ENCODE data around the gene ANO8. TPM values are rescaled to one million over a fixed set of nuclear protein-coding genes. Genes with fewer than 3 reads are reported as not detected.

Gene ANO8
- total and polyA plus RNA-seq, 2 of the 13 experiments (the other 11 are each of a cell fraction or from before 2014, with no cell fraction given): 1.8 to 3.5 TPM

DNA sequence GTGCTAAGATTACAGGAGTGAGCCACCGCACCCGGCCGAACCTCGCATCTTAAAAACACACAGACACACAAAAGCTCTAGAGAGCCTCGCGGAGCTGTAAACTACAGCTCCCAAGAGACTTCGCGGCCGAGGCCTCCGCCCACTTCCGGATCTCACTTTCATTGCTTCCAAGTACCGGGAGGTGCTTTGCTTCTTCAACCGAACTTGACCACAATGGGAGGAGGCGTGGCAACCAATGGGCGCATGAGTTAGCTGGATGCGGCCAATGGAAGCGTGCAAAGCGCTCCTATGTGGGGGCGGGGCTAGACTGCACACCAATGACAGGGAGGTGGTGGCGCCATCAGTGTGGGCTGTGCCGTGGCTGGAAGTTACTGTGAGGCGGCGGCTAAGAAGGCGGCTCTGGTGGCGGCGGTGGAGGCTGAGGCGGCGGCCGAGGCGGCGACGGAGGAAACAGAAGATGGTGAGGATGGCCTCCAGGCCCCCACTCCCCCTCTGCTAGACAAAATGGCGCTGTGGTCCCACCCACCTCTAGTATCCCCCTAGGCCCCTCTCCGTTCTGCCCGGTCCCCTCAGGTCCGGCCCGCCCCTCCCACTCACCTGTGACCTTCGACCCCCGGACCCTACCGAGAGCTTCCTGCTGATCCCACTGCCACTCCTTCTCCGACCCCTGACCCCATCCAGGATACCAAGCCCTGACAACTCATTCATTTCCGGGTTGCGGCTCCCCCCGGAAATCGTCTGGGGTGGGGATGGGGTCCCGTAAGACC lies 25.3 kb downstream of the ANO8 start, which contains the start of gene DDA1:
DDA1 (plus strand) TSS at position 366 of the 767 bp plus-strand sequence; CDS start at position 458, 92 bp downstream.
- peaks cover 6 to 7% of the 10 kb centered on the region in 2 experiments; a peak in 4 of 5 replicates for H3K36me3 ChIP-seq (replicated peaks in 1 of 2; ENCODE audit: control insufficient read depth in 1 of 2, insufficient read depth in 2 of 2, low read length in 2 of 2)
- peak; percentile 100 for FAIRE-seq
- H3K4me3 ChIP-seq (replicated peaks in 1 of 3; ENCODE audit: insufficient read depth in 1 of 3, low read depth in 2 of 3, low read length in 3 of 3): peak within 1 kb of the TSS; percentile 75 to 87 (median 84)
- peaks cover 45% of the 10 kb centered on the region for H3K4me1 ChIP-seq (ENCODE audit: insufficient read depth, low read length)
- peak within 1 kb of the TSS; percentile 92 for H3K4me2 ChIP-seq (ENCODE audit: low read depth, low read length)
- no peaks in the 10 kb centered on the region; a peak in 1 of 5 replicates for H3K27me3 ChIP-seq (ENCODE audit: control insufficient read depth in 1 of 2, insufficient read depth in 2 of 2, low read length in 2 of 2)
- intact Hi-C loops (cut with micrococcal nuclease; ENCODE audit: unreplicated experiment): loop anchor here (2.0 kb wide), 1 partner anchor 27 kb away; the partner anchor contains the start of gene GTPBP3
- H3K9ac ChIP-seq (ENCODE audit: insufficient read depth, low read depth, low read length): peak within 1 kb of the TSS; percentile 74
- peak; percentile 82 for ATAC-seq
- no peak within 1 kb of the TSS for H2AFZ ChIP-seq (ENCODE audit: low read length)
- CTCF ChIA-PET (ENCODE audit: low intra/inter-chr PET ratio, low total read pairs): no interaction called here
- POLR2A ChIA-PET: interaction anchor here (0.6 to 3.1 kb wide), 24 partner anchors 9 to 235 kb away, joined by 3 to 37 read pairs (median 4); partner anchors contain the start of genes ANKLE1, ANO8, BABAM1 and BST2
- 0% methylated on average over 26 of the region's 46 CpGs for WGBS (ENCODE audit: low lambda C conversion rate)
- in situ Hi-C loops (cut with HindIII; ENCODE audit: extremely low pct_ligation_motif_present, low pct_unique_long_range_greater_than_20kb): no loop called here
- BruUV-seq (replicated peaks): TSS peak; percentile 64
- peak within 1 kb of the TSS; percentile 62 for H3K27ac ChIP-seq (ENCODE audit: extremely low read length, insufficient read depth, low read length)
- peaks cover 7% of the 10 kb centered on the region for H4K20me1 ChIP-seq (ENCODE audit: insufficient read depth, low read length)
- no peaks in the 10 kb centered on the region for H3K9me3 ChIP-seq (ENCODE audit: low read length)
- H3K79me2 ChIP-seq (ENCODE audit: insufficient read depth, low read length): peaks cover 30% of the 10 kb centered on the region
- DNase-seq (ENCODE audit: low spot score): peak; percentile 99
- peak; percentile 76 for TF ChIP-seq NR2F2 (IDR thresholded peaks at IDR 0.05; ENCODE audit: borderline replicate concordance, low read depth)
- TF ChIP-seq ZMYM4 (CRISPR knock-in tag; IDR thresholded peaks at IDR 0.05): peak; percentile 52
- TF ChIP-seq ZNF747 (CRISPR knock-in tag; IDR thresholded peaks at IDR 0.05; ENCODE audit: borderline replicate concordance): peak; percentile 59; the same call in 1 of the 2 replicates
- TF ChIP-seq, protein P1, sequence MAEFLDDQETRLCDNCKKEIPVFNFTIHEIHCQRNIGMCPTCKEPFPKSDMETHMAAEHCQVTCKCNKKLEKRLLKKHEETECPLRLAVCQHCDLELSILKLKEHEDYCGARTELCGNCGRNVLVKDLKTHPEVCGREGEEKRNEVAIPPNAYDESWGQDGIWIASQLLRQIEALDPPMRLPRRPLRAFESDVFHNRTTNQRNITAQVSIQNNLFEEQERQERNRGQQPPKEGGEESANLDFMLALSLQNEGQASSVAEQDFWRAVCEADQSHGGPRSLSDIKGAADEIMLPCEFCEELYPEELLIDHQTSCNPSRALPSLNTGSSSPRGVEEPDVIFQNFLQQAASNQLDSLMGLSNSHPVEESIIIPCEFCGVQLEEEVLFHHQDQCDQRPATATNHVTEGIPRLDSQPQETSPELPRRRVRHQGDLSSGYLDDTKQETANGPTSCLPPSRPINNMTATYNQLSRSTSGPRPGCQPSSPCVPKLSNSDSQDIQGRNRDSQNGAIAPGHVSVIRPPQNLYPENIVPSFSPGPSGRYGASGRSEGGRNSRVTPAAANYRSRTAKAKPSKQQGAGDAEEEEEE (CRISPR knock-in tag; IDR thresholded peaks at IDR 0.05; ENCODE audit: borderline replicate concordance): peak; percentile 84; the same call in 1 of the 2 replicates
- peak; percentile 37; the same call in 1 of the 2 replicates for TF ChIP-seq SALL1 (CRISPR knock-in tag; IDR thresholded peaks at IDR 0.05)
- TF ChIP-seq ZNF143 (CRISPR knock-in tag; IDR thresholded peaks at IDR 0.05): peak; percentile 95
- TF ChIP-seq, protein P2, sequence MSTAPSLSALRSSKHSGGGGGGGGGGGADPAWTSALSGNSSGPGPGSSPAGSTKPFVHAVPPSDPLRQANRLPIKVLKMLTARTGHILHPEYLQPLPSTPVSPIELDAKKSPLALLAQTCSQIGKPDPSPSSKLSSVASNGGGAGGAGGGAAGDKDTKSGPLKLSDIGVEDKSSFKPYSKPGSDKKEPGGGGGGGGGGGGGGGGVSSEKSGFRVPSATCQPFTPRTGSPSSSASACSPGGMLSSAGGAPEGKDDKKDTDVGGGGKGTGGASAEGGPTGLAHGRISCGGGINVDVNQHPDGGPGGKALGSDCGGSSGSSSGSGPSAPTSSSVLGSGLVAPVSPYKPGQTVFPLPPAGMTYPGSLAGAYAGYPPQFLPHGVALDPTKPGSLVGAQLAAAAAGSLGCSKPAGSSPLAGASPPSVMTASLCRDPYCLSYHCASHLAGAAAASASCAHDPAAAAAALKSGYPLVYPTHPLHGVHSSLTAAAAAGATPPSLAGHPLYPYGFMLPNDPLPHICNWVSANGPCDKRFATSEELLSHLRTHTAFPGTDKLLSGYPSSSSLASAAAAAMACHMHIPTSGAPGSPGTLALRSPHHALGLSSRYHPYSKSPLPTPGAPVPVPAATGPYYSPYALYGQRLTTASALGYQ (CRISPR knock-in tag; IDR thresholded peaks at IDR 0.05): peak; percentile 3; the same call in 1 of the 2 replicates
- TF ChIP-seq, protein P3, sequence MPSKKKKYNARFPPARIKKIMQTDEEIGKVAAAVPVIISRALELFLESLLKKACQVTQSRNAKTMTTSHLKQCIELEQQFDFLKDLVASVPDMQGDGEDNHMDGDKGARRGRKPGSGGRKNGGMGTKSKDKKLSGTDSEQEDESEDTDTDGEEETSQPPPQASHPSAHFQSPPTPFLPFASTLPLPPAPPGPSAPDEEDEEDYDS (CRISPR knock-in tag; IDR thresholded peaks at IDR 0.05): peak; percentile 81
- TF ChIP-seq CEBPB (IDR thresholded peaks at IDR 0.05; ENCODE audit: borderline replicate concordance, low read depth, low read length): no peak
- TF ChIP-seq POLR2A (IDR thresholded peaks at IDR 0.05; ENCODE audit: insufficient read depth in 1 of 2, low read depth in 2 of 2, low read length in 2 of 2): peak; percentile 31 to 70; a peak in 2 of 4 replicates
- TF ChIP-seq SP5 (CRISPR knock-in tag; IDR thresholded peaks at IDR 0.05; ENCODE audit: borderline replicate concordance, low read depth): peak; percentile 93
- no peak for TF ChIP-seq HOXA7 (CRISPR knock-in tag; IDR thresholded peaks at IDR 0.05)
- TF ChIP-seq SETDB1 (CRISPR knock-in tag; IDR thresholded peaks at IDR 0.05; ENCODE audit: borderline replicate concordance): no peak
- peak; percentile 33; the same call in 1 of the 2 replicates for TF ChIP-seq BORCS8-MEF2B (CRISPR knock-in tag; IDR thresholded peaks at IDR 0.05)
- TF ChIP-seq, protein P4, sequence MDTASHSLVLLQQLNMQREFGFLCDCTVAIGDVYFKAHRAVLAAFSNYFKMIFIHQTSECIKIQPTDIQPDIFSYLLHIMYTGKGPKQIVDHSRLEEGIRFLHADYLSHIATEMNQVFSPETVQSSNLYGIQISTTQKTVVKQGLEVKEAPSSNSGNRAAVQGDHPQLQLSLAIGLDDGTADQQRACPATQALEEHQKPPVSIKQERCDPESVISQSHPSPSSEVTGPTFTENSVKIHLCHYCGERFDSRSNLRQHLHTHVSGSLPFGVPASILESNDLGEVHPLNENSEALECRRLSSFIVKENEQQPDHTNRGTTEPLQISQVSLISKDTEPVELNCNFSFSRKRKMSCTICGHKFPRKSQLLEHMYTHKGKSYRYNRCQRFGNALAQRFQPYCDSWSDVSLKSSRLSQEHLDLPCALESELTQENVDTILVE (CRISPR knock-in tag; IDR thresholded peaks at IDR 0.05): peak; percentile 77
- peak; percentile 93 for TF ChIP-seq SP4 (CRISPR knock-in tag; IDR thresholded peaks at IDR 0.05)
- TF ChIP-seq CBFB (CRISPR knock-in tag; IDR thresholded peaks at IDR 0.05): peak; percentile 33; the same call in 1 of the 2 replicates
- TF ChIP-seq SAP130 (CRISPR knock-in tag; IDR thresholded peaks at IDR 0.05; ENCODE audit: low read depth): peak; percentile 80
- TF ChIP-seq PCBP1 (IDR thresholded peaks at IDR 0.05; ENCODE audit: borderline replicate concordance, low read depth, low read length): peak; percentile 89; the same call in 1 of the 2 replicates
- TF ChIP-seq EZH2 (conservative IDR thresholded peaks at IDR 0.05; ENCODE audit: low read depth, low read length): no peak
